DLD1 (cell line): ENCODE data around the gene DGAT2L6.
"Not testable (repeated sequence)": the region's sequence is repeated elsewhere in the genome, so short reads cannot be mapped to it uniquely, and the experiment has no call there.

Experiments used
- in situ Hi-C: cut with HindIII; loops from 2 replicates; pipeline ENCODE4 v1.10.0; 2017; ENCODE audit warnings: low sequenced_read_pairs

Gene DGAT2L6

GRCh38 chrX:70196961-70197720, 19.9 kb downstream of the DGAT2L6 start:
- in situ Hi-C loops, result no loop called here

- in situ Hi-C loops, result no loop called here
Observed at GRCh38 chrX:70201732-70202131, 24.4 kb downstream of the DGAT2L6 start.

- in situ Hi-C loops, result no loop called here
Observed at GRCh38 chrX:70208479-70208878, 31.2 kb downstream of the DGAT2L6 start.

- in situ Hi-C loops, result not testable (repeated sequence)
Observed at GRCh38 chrX:70209570-70209969, 32.3 kb downstream of the DGAT2L6 start.

- in situ Hi-C loops, result no loop called here
Observed at GRCh38 chrX:70219938-70220764, 42.9 kb downstream of the DGAT2L6 start.

- in situ Hi-C loops, result no loop called here
Observed at GRCh38 chrX:70226048-70226447, 48.8 kb downstream of the DGAT2L6 start.

GRCh38 chrX:70226687-70227086, 49.4 kb downstream of the DGAT2L6 start:
- in situ Hi-C loops, result no loop called here

- in situ Hi-C loops, result no loop called here
Observed at GRCh38 chrX:70231666-70232065, 54.4 kb downstream of the DGAT2L6 start.

- in situ Hi-C loops, result no loop called here
Observed at GRCh38 chrX:70234355-70234754, 57.1 kb downstream of the DGAT2L6 start, which contains the start of gene AWAT1. Gene AWAT1, plus strand, starts transcription at chrX:70234655. Its CDS starts 41 bp downstream, at chrX:70234696.

GRCh38 chrX:70240751-70241150, 63.5 kb downstream of the DGAT2L6 start:
- in situ Hi-C loops, result no loop called here

- in situ Hi-C loops, result no loop called here
Observed at GRCh38 chrX:70241501-70241900, 64.2 kb downstream of the DGAT2L6 start.

GRCh38 chrX:70243601-70244000, 66.3 kb downstream of the DGAT2L6 start:
- in situ Hi-C loops, result not testable (repeated sequence)

GRCh38 chrX:70244881-70245280, 67.6 kb downstream of the DGAT2L6 start:
- in situ Hi-C loops, result no loop called here

GRCh38 chrX:70247252-70247651, 70.0 kb downstream of the DGAT2L6 start:
- in situ Hi-C loops, result no loop called here

- in situ Hi-C loops, result no loop called here
Observed at GRCh38 chrX:70252491-70252890, 75.2 kb downstream of the DGAT2L6 start.

GRCh38 chrX:70253377-70254062, 76.2 kb downstream of the DGAT2L6 start:
- in situ Hi-C loops, result no loop called here

GRCh38 chrX:70254063-70254400, 76.7 kb downstream of the DGAT2L6 start:
- in situ Hi-C loops, result no loop called here

- in situ Hi-C loops, result no loop called here
Observed at GRCh38 chrX:70254909-70255308, 77.6 kb downstream of the DGAT2L6 start.
